Measurements from ENCODE around the gene CLRN2. TPM values are rescaled to one million over a fixed set of nuclear protein-coding genes. Genes with fewer than 3 reads are reported as not detected.
"Not testable (repeated sequence)": the region's sequence is repeated elsewhere in the genome, so short reads cannot be mapped to it uniquely, and the experiment has no call there.

Gene CLRN2
- total and polyA plus RNA-seq, 8 donors: not detected

- no peak for TF ChIP-seq CTCF (IDR thresholded peaks at IDR 0.05)
- no peaks in the 10 kb centered on the region for H3K27me3 ChIP-seq
- no peak overlapping the region for H3K27ac ChIP-seq
- WGBS, 2 donors: 43 to 68% methylated on average over 1 of the region's 1 CpG
- DNase-seq (no peak), ATAC-seq (no peak), FAIRE-seq (no peak)
- intact Hi-C loops (cut with DNase I): no loop called here
- H3K9me3 ChIP-seq: no peaks in the 10 kb centered on the region
- no peaks in the 10 kb centered on the region for H3K4me1 ChIP-seq
- H3K4me3 ChIP-seq: no peak overlapping the region
- no peaks in the 10 kb centered on the region for H3K36me3 ChIP-seq
These were observed 47.2 kb downstream of the CLRN2 start for GRCh38 chr4:17562157-17562556.

- TF ChIP-seq CTCF (IDR thresholded peaks at IDR 0.05): no peak
- Histone ChIP-seq H3K9me3 (no peaks in the 10 kb centered on the region), H3K4me1 (no peaks in the 10 kb centered on the region), H3K4me3 (no peak overlapping the region), H3K27ac (no peak overlapping the region), H3K27me3 (no peaks in the 10 kb centered on the region), H3K36me3 (no peaks in the 10 kb centered on the region)
- FAIRE-seq (no peak), DNase-seq (no peak), ATAC-seq (no peak)
- intact Hi-C loops (cut with DNase I): no loop called here
- 76 to 94% methylated on average over 3 of the region's 3 CpGs for WGBS, 2 donors
These were observed 50.9 kb downstream of the CLRN2 start for GRCh38 chr4:17565846-17566245.

- FAIRE-seq: no peak
- Histone ChIP-seq H3K36me3 (no peaks in the 10 kb centered on the region), H3K27ac (no peak overlapping the region), H3K9me3 (no peaks in the 10 kb centered on the region), H3K4me3 (no peak overlapping the region), H3K27me3 (no peaks in the 10 kb centered on the region), H3K4me1 (no peaks in the 10 kb centered on the region)
- no peak for TF ChIP-seq CTCF (IDR thresholded peaks at IDR 0.05)
- no peak for ATAC-seq
- 59 to 73% methylated on average over 2 of the region's 2 CpGs for WGBS, 2 donors
- intact Hi-C loops (cut with DNase I): no loop called here
- DNase-seq: no peak
These were observed 52.3 kb downstream of the CLRN2 start for GRCh38 chr4:17567271-17567670.

- Histone ChIP-seq H3K27ac (no peak overlapping the region), H3K36me3 (no peaks in the 10 kb centered on the region), H3K4me1 (peaks cover 0 to 8% (median 5%) of the 10 kb centered on the region in 3 donors), H3K9me3 (no peaks in the 10 kb centered on the region), H3K27me3 (no peaks in the 10 kb centered on the region), H3K4me3 (no peak overlapping the region)
- DNase-seq: no peak
- no peak for TF ChIP-seq CTCF (IDR thresholded peaks at IDR 0.05)
- FAIRE-seq: no peak
- ATAC-seq: no peak
- 90% methylated on average over 4 of the region's 4 CpGs for WGBS, 2 donors
- intact Hi-C loops (cut with DNase I): no loop called here
These were observed 59.2 kb downstream of the CLRN2 start for GRCh38 chr4:17574206-17574605.

GRCh38 chr4:17575177-17575576 lies 60.2 kb downstream of the CLRN2 start:
- H3K4me3 ChIP-seq; ATAC-seq; intact Hi-C loops (cut with DNase I); H3K27ac ChIP-seq; H3K4me1 ChIP-seq; FAIRE-seq; DNase-seq; H3K27me3 ChIP-seq; H3K36me3 ChIP-seq; H3K9me3 ChIP-seq: not testable (repeated sequence)
- 87 to 94% methylated on average over 12 of the region's 12 CpGs for WGBS, 2 donors

Other genes with a start within 250 kb of the CLRN2 start
- 10 to 100 TPM; 11.4 to 20.6 (median 16.5) TPM for gene QDPR, start 3.1 kb upstream of the CLRN2 start, total RNA-seq
- gene QDPR, start 3.1 kb upstream of the CLRN2 start, polyA plus RNA-seq: 10 to 100 TPM; 14.9 to 56.8 TPM
- 10 to 100 TPM; 14.5 to 30.0 (median 19.5) TPM for gene LAP3, start 62.0 kb downstream of the CLRN2 start, total RNA-seq
- 10 to 100 TPM; 10.4 to 18.3 TPM for gene LAP3, start 62.0 kb downstream of the CLRN2 start, polyA plus RNA-seq
- 10 to 100 TPM; 12.0 to 28.5 (median 15.0) TPM for gene MED28, start 99.5 kb downstream of the CLRN2 start, total RNA-seq
- 1 to 10 TPM; 5.1 to 8.2 TPM for gene MED28, start 99.5 kb downstream of the CLRN2 start, polyA plus RNA-seq

Measured in pancreas (tissue), 10 donors.